ENCODE results near the gene USP9Y. TPM values are rescaled to one million over a fixed set of nuclear protein-coding genes. Genes with fewer than 3 reads are reported as not detected.
A peak's percentile ranks its signal among the peaks of the same experiment; 100 is the strongest.

USP9Y gene
- polyA plus RNA-seq, 4 donors, result 2.0 to 34.5 (median 8.3) TPM; not detected in 1

DNA sequence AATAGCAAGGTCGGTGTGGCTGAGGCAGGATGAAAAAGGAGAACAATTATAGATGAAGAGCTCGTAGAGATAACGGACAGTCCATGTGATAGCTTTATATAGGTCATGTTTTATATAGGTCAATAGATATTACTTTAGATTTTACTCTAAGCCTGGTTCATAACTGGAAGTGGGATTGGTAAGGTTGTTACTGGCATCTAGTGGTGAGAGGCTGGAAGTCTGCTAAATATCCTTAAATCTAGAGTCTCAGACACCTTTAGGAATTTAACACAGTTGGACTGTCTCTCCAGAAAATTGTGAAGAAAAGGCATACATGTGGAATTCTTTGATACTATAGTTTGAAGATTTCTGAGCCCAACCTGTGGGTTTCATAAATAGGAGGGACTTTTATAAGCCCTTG is 108.0 kb downstream of the USP9Y start:
- Histone ChIP-seq H3K4me1 (ENCODE audit: control insufficient read depth in 3 of 3, insufficient read depth in 2 of 3, low read depth in 1 of 3, low read length in 2 of 3) (no peaks in the 10 kb centered on the region), H3K9me3 (ENCODE audit: control insufficient read depth in 2 of 2, insufficient read depth in 1 of 2, low read depth in 1 of 2, low read length in 1 of 2) (no peaks in the 10 kb centered on the region), H3K27me3 (ENCODE audit: control insufficient read depth in 3 of 3, insufficient read depth in 3 of 3, low read length in 3 of 3) (no peaks in the 10 kb centered on the region), H3K27ac (ENCODE audit: low read depth in 1 of 3, low read length in 2 of 3) (no peak overlapping the region), H3K36me3 (ENCODE audit: control insufficient read depth in 3 of 3, insufficient read depth in 2 of 3, low read depth in 1 of 3, low read length in 3 of 3) (peaks cover 0 to 4% (median 0%) of the 10 kb centered on the region in 3 donors), H3K4me3 (ENCODE audit: low read depth in 1 of 3, low read length in 3 of 3) (no peak overlapping the region)
- no peak for FAIRE-seq
- peak; percentile 3 to 9 for DNase-seq
- 45 to 47% methylated on average over 3 of the region's 3 CpGs; no CpG with 5 or more reads in 1 of the 3 donors for WGBS, 3 donors

GRCh38 chrY:12823408-12823807 is 122.4 kb downstream of the USP9Y start:
- no peaks in the 10 kb centered on the region for H3K4me1 ChIP-seq (ENCODE audit: control insufficient read depth in 3 of 3, insufficient read depth in 2 of 3, low read depth in 1 of 3, low read length in 2 of 3)
- WGBS, 3 donors, result 21 to 52% methylated on average over 1 of the region's 1 CpG; no CpG with 5 or more reads in 1 of the 3 donors
- H3K4me3 ChIP-seq (ENCODE audit: low read depth in 1 of 3, low read length in 3 of 3), result no peak overlapping the region
- FAIRE-seq (no peak), DNase-seq (no peak)
- H3K27me3 ChIP-seq (ENCODE audit: control insufficient read depth in 3 of 3, insufficient read depth in 3 of 3, low read length in 3 of 3), result no peaks in the 10 kb centered on the region
- H3K36me3 ChIP-seq (ENCODE audit: control insufficient read depth in 3 of 3, insufficient read depth in 2 of 3, low read depth in 1 of 3, low read length in 3 of 3), result peaks cover 0 to 5% (median 0%) of the 10 kb centered on the region in 3 donors
- H3K27ac ChIP-seq (ENCODE audit: low read depth in 1 of 3, low read length in 2 of 3), result no peak overlapping the region
- H3K9me3 ChIP-seq (ENCODE audit: control insufficient read depth in 2 of 2, insufficient read depth in 1 of 2, low read depth in 1 of 2, low read length in 1 of 2), result no peaks in the 10 kb centered on the region

GRCh38 chrY:12826791-12827190 is 125.8 kb downstream of the USP9Y start:
- Histone ChIP-seq H3K4me1 (ENCODE audit: control insufficient read depth in 3 of 3, insufficient read depth in 2 of 3, low read depth in 1 of 3, low read length in 2 of 3) (no peaks in the 10 kb centered on the region), H3K9me3 (ENCODE audit: control insufficient read depth in 2 of 2, insufficient read depth in 1 of 2, low read depth in 1 of 2, low read length in 1 of 2) (no peaks in the 10 kb centered on the region), H3K4me3 (ENCODE audit: low read depth in 1 of 3, low read length in 3 of 3) (no peak overlapping the region), H3K27me3 (ENCODE audit: control insufficient read depth in 3 of 3, insufficient read depth in 3 of 3, low read length in 3 of 3) (no peaks in the 10 kb centered on the region), H3K27ac (ENCODE audit: low read depth in 1 of 3, low read length in 2 of 3) (no peak overlapping the region), H3K36me3 (ENCODE audit: control insufficient read depth in 3 of 3, insufficient read depth in 2 of 3, low read depth in 1 of 3, low read length in 3 of 3) (no peaks in the 10 kb centered on the region)
- WGBS, 3 donors, result 91 to 100% methylated on average over 1 of the region's 1 CpG; no CpG with 5 or more reads in 1 of the 3 donors
- FAIRE-seq, result no peak
- DNase-seq, result no peak

DNA sequence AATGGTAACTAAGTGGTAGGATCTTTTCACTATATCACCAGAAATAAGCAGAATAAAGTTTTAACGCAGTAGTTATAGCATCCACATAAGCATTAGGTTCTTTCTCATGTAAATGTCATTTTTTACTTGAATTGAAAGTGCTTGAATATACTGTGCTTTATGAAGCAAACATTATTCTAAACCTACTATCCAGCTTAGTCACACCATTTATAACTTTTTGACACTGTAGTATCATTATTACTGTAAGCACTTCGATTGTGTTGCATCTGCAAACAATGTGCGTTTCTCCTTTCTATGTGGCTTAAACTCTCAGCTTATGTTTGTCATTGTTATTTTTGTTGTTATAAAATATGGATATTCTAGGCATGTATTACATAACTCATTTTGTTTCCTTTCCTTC is 132.3 kb downstream of the USP9Y start:
- DNase-seq (no peak), FAIRE-seq (no peak)
- H3K4me1 ChIP-seq (ENCODE audit: control insufficient read depth in 3 of 3, insufficient read depth in 2 of 3, low read depth in 1 of 3, low read length in 2 of 3), result no peaks in the 10 kb centered on the region
- WGBS, 3 donors, result 78 to 93% methylated on average over 3 of the region's 3 CpGs; no CpG with 5 or more reads in 1 of the 3 donors
- no peaks in the 10 kb centered on the region for H3K36me3 ChIP-seq (ENCODE audit: control insufficient read depth in 3 of 3, insufficient read depth in 2 of 3, low read depth in 1 of 3, low read length in 3 of 3)
- no peak overlapping the region for H3K4me3 ChIP-seq (ENCODE audit: low read depth in 1 of 3, low read length in 3 of 3)
- H3K9me3 ChIP-seq (ENCODE audit: control insufficient read depth in 2 of 2, insufficient read depth in 1 of 2, low read depth in 1 of 2, low read length in 1 of 2), result no peaks in the 10 kb centered on the region
- H3K27me3 ChIP-seq (ENCODE audit: control insufficient read depth in 3 of 3, insufficient read depth in 3 of 3, low read length in 3 of 3), result no peaks in the 10 kb centered on the region
- no peak overlapping the region for H3K27ac ChIP-seq (ENCODE audit: low read depth in 1 of 3, low read length in 2 of 3)

GRCh38 chrY:12837550-12837949 is 136.5 kb downstream of the USP9Y start:
- Histone ChIP-seq H3K27ac (ENCODE audit: low read depth in 1 of 3, low read length in 2 of 3) (no peak overlapping the region), H3K27me3 (ENCODE audit: control insufficient read depth in 3 of 3, insufficient read depth in 3 of 3, low read length in 3 of 3) (no peaks in the 10 kb centered on the region), H3K4me1 (ENCODE audit: control insufficient read depth in 3 of 3, insufficient read depth in 2 of 3, low read depth in 1 of 3, low read length in 2 of 3) (no peaks in the 10 kb centered on the region), H3K9me3 (ENCODE audit: control insufficient read depth in 2 of 2, insufficient read depth in 1 of 2, low read depth in 1 of 2, low read length in 1 of 2) (no peaks in the 10 kb centered on the region), H3K36me3 (ENCODE audit: control insufficient read depth in 3 of 3, insufficient read depth in 2 of 3, low read depth in 1 of 3, low read length in 3 of 3) (peaks cover 0 to 2% (median 0%) of the 10 kb centered on the region in 3 donors), H3K4me3 (ENCODE audit: low read depth in 1 of 3, low read length in 3 of 3) (no peak overlapping the region)
- 92 to 94% methylated on average over 2 of the region's 2 CpGs; no CpG with 5 or more reads in 1 of the 3 donors for WGBS, 3 donors
- DNase-seq (no peak), FAIRE-seq (no peak)

GRCh38 chrY:12841368-12841767 is 140.3 kb downstream of the USP9Y start:
- H3K27me3 ChIP-seq (ENCODE audit: control insufficient read depth in 3 of 3, insufficient read depth in 3 of 3, low read length in 3 of 3), result no peaks in the 10 kb centered on the region
- no peaks in the 10 kb centered on the region for H3K9me3 ChIP-seq (ENCODE audit: control insufficient read depth in 2 of 2, insufficient read depth in 1 of 2, low read depth in 1 of 2, low read length in 1 of 2)
- H3K36me3 ChIP-seq (ENCODE audit: control insufficient read depth in 3 of 3, insufficient read depth in 2 of 3, low read depth in 1 of 3, low read length in 3 of 3), result peaks cover 0 to 2% (median 0%) of the 10 kb centered on the region in 3 donors
- DNase-seq, result no peak
- no peak overlapping the region for H3K27ac ChIP-seq (ENCODE audit: low read depth in 1 of 3, low read length in 2 of 3)
- no peaks in the 10 kb centered on the region for H3K4me1 ChIP-seq (ENCODE audit: control insufficient read depth in 3 of 3, insufficient read depth in 2 of 3, low read depth in 1 of 3, low read length in 2 of 3)
- 91 to 93% methylated on average over 2 of the region's 2 CpGs; no CpG with 5 or more reads in 1 of the 3 donors for WGBS, 3 donors
- no peak overlapping the region for H3K4me3 ChIP-seq (ENCODE audit: low read depth in 1 of 3, low read length in 3 of 3)
- FAIRE-seq, result no peak

DNA sequence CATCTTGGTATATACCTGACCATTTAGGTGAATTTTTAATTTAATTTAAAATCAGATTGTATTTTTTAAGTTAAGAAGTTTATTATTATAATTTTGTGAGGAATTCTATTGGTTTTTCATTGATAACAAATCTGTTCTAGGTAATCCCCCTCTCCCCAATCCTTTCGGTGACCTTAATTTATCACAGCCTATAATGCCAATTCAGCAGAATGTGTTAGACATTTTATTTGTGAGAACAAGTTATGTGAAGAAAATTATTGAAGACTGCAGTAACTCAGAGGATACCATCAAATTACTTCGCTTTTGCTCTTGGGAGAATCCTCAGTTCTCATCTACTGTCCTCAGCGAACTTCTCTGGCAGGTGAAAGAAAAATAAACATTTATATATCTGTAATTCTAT is 145.8 kb downstream of the USP9Y start:
- no peak for DNase-seq
- no peak for FAIRE-seq
- Histone ChIP-seq H3K36me3 (ENCODE audit: control insufficient read depth in 3 of 3, insufficient read depth in 2 of 3, low read depth in 1 of 3, low read length in 3 of 3) (no peaks in the 10 kb centered on the region), H3K4me1 (ENCODE audit: control insufficient read depth in 3 of 3, insufficient read depth in 2 of 3, low read depth in 1 of 3, low read length in 2 of 3) (no peaks in the 10 kb centered on the region), H3K4me3 (ENCODE audit: low read depth in 1 of 3, low read length in 3 of 3) (no peak overlapping the region), H3K9me3 (ENCODE audit: control insufficient read depth in 2 of 2, insufficient read depth in 1 of 2, low read depth in 1 of 2, low read length in 1 of 2) (no peaks in the 10 kb centered on the region), H3K27ac (ENCODE audit: low read depth in 1 of 3, low read length in 2 of 3) (no peak overlapping the region), H3K27me3 (ENCODE audit: control insufficient read depth in 3 of 3, insufficient read depth in 3 of 3, low read length in 3 of 3) (no peaks in the 10 kb centered on the region)
- WGBS, 3 donors, result 94 to 97% methylated on average over 3 of the region's 3 CpGs; no CpG with 5 or more reads in 1 of the 3 donors

GRCh38 chrY:12855791-12856275 is 154.8 kb downstream of the USP9Y start:
- no peak for FAIRE-seq

GRCh38 chrY:12867960-12868359 is 166.9 kb downstream of the USP9Y start:
- Histone ChIP-seq H3K4me3 (ENCODE audit: low read depth in 1 of 3, low read length in 3 of 3) (no peak overlapping the region), H3K27me3 (ENCODE audit: control insufficient read depth in 3 of 3, insufficient read depth in 3 of 3, low read length in 3 of 3) (no peaks in the 10 kb centered on the region), H3K9me3 (ENCODE audit: control insufficient read depth in 2 of 2, insufficient read depth in 1 of 2, low read depth in 1 of 2, low read length in 1 of 2) (no peaks in the 10 kb centered on the region), H3K4me1 (ENCODE audit: control insufficient read depth in 3 of 3, insufficient read depth in 2 of 3, low read depth in 1 of 3, low read length in 2 of 3) (no peaks in the 10 kb centered on the region), H3K36me3 (ENCODE audit: control insufficient read depth in 3 of 3, insufficient read depth in 2 of 3, low read depth in 1 of 3, low read length in 3 of 3) (no peaks in the 10 kb centered on the region), H3K27ac (ENCODE audit: low read depth in 1 of 3, low read length in 2 of 3) (no peak overlapping the region)
- 85 to 92% methylated on average over 2 of the region's 2 CpGs; no CpG with 5 or more reads in 1 of the 3 donors for WGBS, 3 donors
- FAIRE-seq (no peak), DNase-seq (no peak)

More at GRCh38 chrY:12855791-12856275, 154.8 kb downstream of the USP9Y start:
- H3K27ac ChIP-seq (ENCODE audit: low read depth in 1 of 3, low read length in 2 of 3), result no peak overlapping the region
- H3K36me3 ChIP-seq (ENCODE audit: control insufficient read depth in 3 of 3, insufficient read depth in 2 of 3, low read depth in 1 of 3, low read length in 3 of 3), result peaks cover 0 to 4% (median 0%) of the 10 kb centered on the region in 3 donors
- DNase-seq, result no peak
- no peak overlapping the region for H3K4me3 ChIP-seq (ENCODE audit: low read depth in 1 of 3, low read length in 3 of 3)
- H3K4me1 ChIP-seq (ENCODE audit: control insufficient read depth in 3 of 3, insufficient read depth in 2 of 3, low read depth in 1 of 3, low read length in 2 of 3), result no peaks in the 10 kb centered on the region
- H3K9me3 ChIP-seq (ENCODE audit: control insufficient read depth in 2 of 2, insufficient read depth in 1 of 2, low read depth in 1 of 2, low read length in 1 of 2), result no peaks in the 10 kb centered on the region
- no peaks in the 10 kb centered on the region for H3K27me3 ChIP-seq (ENCODE audit: control insufficient read depth in 3 of 3, insufficient read depth in 3 of 3, low read length in 3 of 3)

All from small intestine (tissue), 7 donors.